Breast epithelium (tissue), 3 donors: ENCODE results near the gene PSMB9.

Experiments used
- POLR2A ChIP-seq: fragments of 450-650 bp; IDR thresholded peaks from one replicate; pipeline ENCODE4 v1.6.1; 2016; ENCODE audit warnings: antibody characterized with exemption, mild to moderate bottlenecking, moderate library complexity
- TF ChIP-seq, protein P1 (sequence below), 3 donors: fragments of 450-650 bp; IDR thresholded peaks; one replicate each; pipeline ENCODE4 v1.5.1; 2016 to 2017; ENCODE audit warnings: antibody characterized with exemption in 3 of 3, mild to moderate bottlenecking in 3 of 3, moderate library complexity in 3 of 3

DNA sequence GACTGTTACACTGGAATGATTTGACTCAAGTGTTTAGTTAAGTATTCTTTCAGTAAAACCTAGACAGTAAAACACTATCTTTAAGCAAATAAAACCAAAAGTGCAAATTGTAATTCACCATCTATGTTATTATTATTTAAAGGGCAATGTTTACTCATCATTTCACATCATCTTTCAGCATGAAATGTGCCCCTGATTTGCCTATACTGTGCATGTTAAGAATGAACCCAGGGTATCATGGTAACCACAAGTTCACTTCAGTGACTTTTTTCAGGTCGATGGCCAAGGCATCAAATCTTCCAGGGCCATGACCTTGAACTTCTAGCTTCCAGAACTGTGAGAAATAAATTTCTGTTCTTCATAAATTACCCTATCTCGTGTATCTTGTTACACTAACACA, 35.1 kb upstream of the PSMB9 start:
- TF ChIP-seq POLR2A = no peak
- TF ChIP-seq, protein P1, sequence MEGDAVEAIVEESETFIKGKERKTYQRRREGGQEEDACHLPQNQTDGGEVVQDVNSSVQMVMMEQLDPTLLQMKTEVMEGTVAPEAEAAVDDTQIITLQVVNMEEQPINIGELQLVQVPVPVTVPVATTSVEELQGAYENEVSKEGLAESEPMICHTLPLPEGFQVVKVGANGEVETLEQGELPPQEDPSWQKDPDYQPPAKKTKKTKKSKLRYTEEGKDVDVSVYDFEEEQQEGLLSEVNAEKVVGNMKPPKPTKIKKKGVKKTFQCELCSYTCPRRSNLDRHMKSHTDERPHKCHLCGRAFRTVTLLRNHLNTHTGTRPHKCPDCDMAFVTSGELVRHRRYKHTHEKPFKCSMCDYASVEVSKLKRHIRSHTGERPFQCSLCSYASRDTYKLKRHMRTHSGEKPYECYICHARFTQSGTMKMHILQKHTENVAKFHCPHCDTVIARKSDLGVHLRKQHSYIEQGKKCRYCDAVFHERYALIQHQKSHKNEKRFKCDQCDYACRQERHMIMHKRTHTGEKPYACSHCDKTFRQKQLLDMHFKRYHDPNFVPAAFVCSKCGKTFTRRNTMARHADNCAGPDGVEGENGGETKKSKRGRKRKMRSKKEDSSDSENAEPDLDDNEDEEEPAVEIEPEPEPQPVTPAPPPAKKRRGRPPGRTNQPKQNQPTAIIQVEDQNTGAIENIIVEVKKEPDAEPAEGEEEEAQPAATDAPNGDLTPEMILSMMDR (IDR thresholded peaks at IDR 0.05) = no peak
